DOHH2 (cell line): ENCODE measurements around the gene RBM17.

ENCODE experiments used
- H3F3A ChIP-seq: fragments of 200-600 bp; sonication (generic), shearing (Covaris generic); 2 replicates; pipeline ENCODE4 v1.6.0; 2016; ENCODE audit warnings: antibody characterized with exemption, mild to moderate bottlenecking; ENCODE audit not compliant: control insufficient read depth, insufficient read depth
- H3K27ac ChIP-seq: fragments of 200-600 bp; sonication (generic); 2 replicates; pipeline ENCODE4 v1.5.1; 2014; ENCODE audit warnings: low read depth, mild to moderate bottlenecking, low read length, moderate library complexity
- H3K27me3 ChIP-seq: fragments of 200-600 bp; sonication (generic); 2 replicates; pipeline ENCODE4 v1.6.1; 2014; ENCODE audit warnings: mild to moderate bottlenecking, low read length, mixed read lengths; ENCODE audit not compliant: control insufficient read depth
- H3K36me3 ChIP-seq: fragments of 200-600 bp; sonication (generic); 2 replicates; pipeline ENCODE4 v1.6.1; 2014; ENCODE audit warnings: mild to moderate bottlenecking, low read length, moderate library complexity, mixed read lengths; ENCODE audit not compliant: control insufficient read depth
- H3K4me1 ChIP-seq: fragments of 200-600 bp; sonication (generic); 2 replicates; pipeline ENCODE4 v1.6.1; 2014; ENCODE audit warnings: mild to moderate bottlenecking, low read length, mixed read lengths; ENCODE audit not compliant: control insufficient read depth
- H3K4me2 ChIP-seq: fragments of 200-600 bp; sonication (generic); 2 replicates; pipeline ENCODE4 v1.6.0; 2014; ENCODE audit warnings: mild to moderate bottlenecking, low read length, moderate library complexity
- H3K4me3 ChIP-seq: fragments of 200-600 bp; sonication (generic); 2 replicates; pipeline ENCODE4 v1.5.1; 2014; ENCODE audit warnings: mild to moderate bottlenecking, low read length, mixed read lengths
- H3K79me2 ChIP-seq: fragments of 200-600 bp; sonication (generic); 2 replicates; pipeline ENCODE4 v1.6.1; 2014; ENCODE audit warnings: mild to moderate bottlenecking, low read length, mixed read lengths; ENCODE audit not compliant: control insufficient read depth
- H3K9me2 ChIP-seq: fragments of 200-600 bp; sonication (generic); replicated peaks from 2 replicates; pipeline ENCODE4 v1.6.1; 2014; ENCODE audit warnings: mild to moderate bottlenecking, low read length, mixed read lengths; ENCODE audit not compliant: control insufficient read depth
- H3K9me3 ChIP-seq: fragments of 200-600 bp; sonication (generic); 2 replicates; pipeline ENCODE4 v1.6.1; 2014; ENCODE audit warnings: antibody characterized with exemption, low read length, mixed read lengths; ENCODE audit not compliant: control insufficient read depth, insufficient read depth
- H4K20me1 ChIP-seq: fragments of 200-600 bp; sonication (generic); 2 replicates; pipeline ENCODE4 v1.6.0; 2014; ENCODE audit warnings: low read depth, mild to moderate bottlenecking, antibody characterized with exemption, low read length, moderate library complexity; ENCODE audit not compliant: control insufficient read depth, insufficient read depth
- CTCF ChIP-seq: fragments of 200-600 bp; sonication (generic); IDR thresholded peaks from one replicate; pipeline ENCODE4 v1.5.1; 2014; ENCODE audit warnings: antibody characterized with exemption, mild to moderate bottlenecking, low read depth, low read length; ENCODE audit not compliant: poor library complexity, severe bottlenecking
- EZH2phosphoT487 ChIP-seq: fragments of 200-600 bp; sonication (generic); IDR thresholded peaks from 2 replicates; pipeline ENCODE4 v1.6.1; 2017; ENCODE audit warnings: borderline replicate concordance, mild to moderate bottlenecking, antibody characterized with exemption, low read length, moderate library complexity, mixed read lengths

Gene RBM17

GRCh38 chr10:6134099-6134823 lies 45.4 kb downstream of the RBM17 start:
- Histone ChIP-seq H3K4me3 (no peak overlapping the region), H3K36me3 (no peaks in the 10 kb centered on the region), H3K4me1 (peaks cover 10% of the 10 kb centered on the region), H3F3A (no peaks in the 10 kb centered on the region), H3K9me3 (no peaks in the 10 kb centered on the region), H3K4me2 (no peak overlapping the region), H3K27ac (no peak overlapping the region), H3K9me2 (no peaks in the 10 kb centered on the region), H3K27me3 (peaks cover 67% of the 10 kb centered on the region), H4K20me1 (no peaks in the 10 kb centered on the region), H3K79me2 (no peaks in the 10 kb centered on the region)
- no peak for TF ChIP-seq CTCF
- no peak for TF ChIP-seq EZH2phosphoT487

GRCh38 chr10:6135039-6135438 lies 46.2 kb downstream of the RBM17 start:
- Histone ChIP-seq H3K27me3 (peaks cover 69% of the 10 kb centered on the region), H3K4me3 (no peak overlapping the region), H3K36me3 (no peaks in the 10 kb centered on the region), H3K9me3 (no peaks in the 10 kb centered on the region), H3K79me2 (no peaks in the 10 kb centered on the region), H3K4me2 (peak overlapping the region; percentile 10; the same call in 1 of the 2 replicates), H3K4me1 (peaks cover 6% of the 10 kb centered on the region), H3K27ac (no peak overlapping the region), H3K9me2 (no peaks in the 10 kb centered on the region), H3F3A (no peaks in the 10 kb centered on the region), H4K20me1 (no peaks in the 10 kb centered on the region)
- TF ChIP-seq CTCF = no peak
- TF ChIP-seq EZH2phosphoT487 = no peak

GRCh38 chr10:6135589-6136168 lies 46.8 kb downstream of the RBM17 start:
- Histone ChIP-seq H3K4me3 (no peak overlapping the region), H4K20me1 (no peaks in the 10 kb centered on the region), H3F3A (no peaks in the 10 kb centered on the region), H3K4me2 (no peak overlapping the region), H3K27ac (no peak overlapping the region), H3K9me3 (no peaks in the 10 kb centered on the region), H3K27me3 (peaks cover 75% of the 10 kb centered on the region), H3K9me2 (no peaks in the 10 kb centered on the region), H3K4me1 (peaks cover 12% of the 10 kb centered on the region), H3K79me2 (no peaks in the 10 kb centered on the region), H3K36me3 (no peaks in the 10 kb centered on the region)
- no peak for TF ChIP-seq EZH2phosphoT487
- no peak for TF ChIP-seq CTCF
